ENCODE measurements around the gene CACNA2D2.
A peak's percentile ranks its signal among the peaks of the same experiment; 100 is the strongest.

The CACNA2D2 gene

DNA sequence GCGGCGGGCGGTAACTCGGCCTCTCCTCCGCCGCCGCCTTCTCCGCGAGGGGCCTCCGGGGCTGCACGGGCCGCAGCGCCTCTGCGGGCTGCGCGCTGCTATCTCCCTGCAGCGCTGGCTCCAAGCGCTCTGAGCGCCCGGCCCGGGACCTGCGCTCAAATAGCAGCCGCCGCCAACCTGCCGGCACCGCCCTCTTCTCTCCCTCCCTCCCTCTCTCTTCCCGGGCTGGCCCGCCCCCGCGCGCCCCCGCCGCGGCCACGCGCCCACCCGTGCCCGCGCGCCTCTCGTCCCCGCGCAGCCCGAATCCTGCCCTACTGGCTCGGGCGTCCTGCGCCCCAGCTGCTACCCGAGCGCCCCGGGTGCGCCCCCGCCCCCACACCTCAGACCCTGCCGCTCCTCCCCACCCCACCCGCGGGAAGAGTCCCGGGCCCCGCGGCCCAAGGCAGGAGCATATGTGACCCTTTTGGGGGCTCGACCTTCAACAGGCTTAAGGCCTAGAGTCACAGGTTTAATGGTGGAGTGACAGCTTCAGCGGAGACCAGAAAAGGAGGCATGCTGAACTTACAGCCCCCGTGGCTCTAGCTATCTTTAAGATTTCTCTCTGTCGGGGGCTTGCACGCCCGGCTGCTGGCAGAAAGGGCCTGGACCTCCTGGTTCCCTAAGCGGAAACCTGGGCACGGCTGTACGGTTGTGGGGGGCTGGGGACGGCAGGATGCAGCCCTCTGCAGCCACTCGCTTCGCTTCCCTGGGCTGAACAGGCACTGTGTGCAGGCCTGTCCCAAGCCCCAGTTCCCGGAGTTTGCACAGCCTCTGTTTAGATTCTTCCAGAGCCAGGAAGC, at the start of gene CACNA2D2:
Gene CACNA2D2, minus strand, starts transcription at position 131 of the 839 bp plus-strand sequence. CDS start 211 bp downstream, outside the sequence.
- TF ChIP-seq, protein P1, sequence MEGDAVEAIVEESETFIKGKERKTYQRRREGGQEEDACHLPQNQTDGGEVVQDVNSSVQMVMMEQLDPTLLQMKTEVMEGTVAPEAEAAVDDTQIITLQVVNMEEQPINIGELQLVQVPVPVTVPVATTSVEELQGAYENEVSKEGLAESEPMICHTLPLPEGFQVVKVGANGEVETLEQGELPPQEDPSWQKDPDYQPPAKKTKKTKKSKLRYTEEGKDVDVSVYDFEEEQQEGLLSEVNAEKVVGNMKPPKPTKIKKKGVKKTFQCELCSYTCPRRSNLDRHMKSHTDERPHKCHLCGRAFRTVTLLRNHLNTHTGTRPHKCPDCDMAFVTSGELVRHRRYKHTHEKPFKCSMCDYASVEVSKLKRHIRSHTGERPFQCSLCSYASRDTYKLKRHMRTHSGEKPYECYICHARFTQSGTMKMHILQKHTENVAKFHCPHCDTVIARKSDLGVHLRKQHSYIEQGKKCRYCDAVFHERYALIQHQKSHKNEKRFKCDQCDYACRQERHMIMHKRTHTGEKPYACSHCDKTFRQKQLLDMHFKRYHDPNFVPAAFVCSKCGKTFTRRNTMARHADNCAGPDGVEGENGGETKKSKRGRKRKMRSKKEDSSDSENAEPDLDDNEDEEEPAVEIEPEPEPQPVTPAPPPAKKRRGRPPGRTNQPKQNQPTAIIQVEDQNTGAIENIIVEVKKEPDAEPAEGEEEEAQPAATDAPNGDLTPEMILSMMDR (IDR thresholded peaks at IDR 0.05; ENCODE audit: low read depth, low read length) = no peak
- no peak for DNase-seq (ENCODE audit: low read depth, low spot score)
- no peak within 1 kb of the TSS for H3K4me3 ChIP-seq (ENCODE audit: low read depth, low read length)
- in situ Hi-C loops (cut with HindIII; ENCODE audit: low sequenced_read_pairs) = no loop called here

DNA sequence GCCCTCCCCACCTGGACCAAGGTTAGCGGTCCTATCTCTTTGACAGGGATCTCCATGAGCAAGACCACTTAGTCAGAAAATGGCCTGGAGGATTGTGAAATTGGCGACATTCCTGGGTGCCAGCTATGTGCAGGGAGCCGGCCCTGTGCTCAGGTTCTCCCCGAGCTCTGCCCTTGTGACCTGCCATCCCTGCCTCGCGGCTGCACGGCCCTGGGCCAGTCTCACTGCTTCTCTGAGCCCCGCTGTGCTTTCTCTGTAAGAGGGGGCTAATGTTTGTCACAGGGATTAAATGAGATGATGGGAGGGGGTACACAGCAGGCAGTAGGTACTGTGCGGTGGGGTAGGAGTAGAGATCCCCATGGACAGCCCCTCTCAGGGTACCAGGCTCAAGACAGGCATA, 49.2 kb upstream of the CACNA2D2 start:
- TF ChIP-seq, protein P1 (IDR thresholded peaks at IDR 0.05; ENCODE audit: low read depth, low read length) = no peak
- in situ Hi-C loops (cut with HindIII; ENCODE audit: low sequenced_read_pairs) = no loop called here
- no peak for DNase-seq (ENCODE audit: low read depth, low spot score)

DNA sequence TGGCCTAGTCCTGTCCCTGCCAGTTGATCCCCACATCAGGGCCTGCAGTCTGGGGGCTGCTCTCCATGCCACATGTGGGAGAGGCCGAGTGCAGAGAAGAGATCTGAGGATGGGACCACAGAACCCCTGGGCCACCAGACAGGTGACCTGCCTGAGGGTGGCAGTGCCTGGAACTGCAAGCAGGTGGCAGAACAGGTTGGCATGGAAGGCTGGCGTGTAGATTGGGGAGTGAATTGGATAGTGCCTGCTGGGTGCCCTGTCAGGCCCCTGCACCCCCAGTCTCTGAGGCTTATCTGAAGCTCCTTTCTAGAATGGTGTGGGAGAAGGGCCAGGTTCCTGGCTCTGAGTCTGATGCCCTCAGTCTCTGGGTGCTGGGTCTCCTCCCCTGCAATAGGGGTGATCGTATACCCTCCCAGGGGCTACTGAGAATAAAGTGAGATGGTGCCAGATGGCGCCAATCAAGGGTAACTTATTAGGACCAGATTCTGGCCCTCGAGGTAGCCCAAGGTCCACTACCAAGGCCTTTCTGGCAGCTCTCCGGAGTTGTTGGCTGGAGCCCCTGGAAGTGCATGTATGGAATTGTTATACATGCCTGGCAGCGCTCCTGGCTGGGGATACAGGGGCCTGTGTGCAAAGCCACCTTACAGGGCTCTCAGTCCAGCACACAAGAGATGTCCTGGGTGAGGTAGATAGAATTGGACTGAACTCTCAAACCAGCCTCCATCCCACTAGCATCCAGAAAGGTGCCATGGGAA, 48.4 kb upstream of the CACNA2D2 start:
- TF ChIP-seq, protein P1 (IDR thresholded peaks at IDR 0.05; ENCODE audit: low read depth, low read length) = peak; percentile 3
- in situ Hi-C loops (cut with HindIII; ENCODE audit: low sequenced_read_pairs) = no loop called here
- H3K4me3 ChIP-seq (ENCODE audit: low read depth, low read length) = no peak overlapping the region
- DNase-seq (ENCODE audit: low read depth, low spot score) = no peak

More for the DNA sequence above, 49.2 kb upstream of the CACNA2D2 start:
- no peak overlapping the region for H3K4me3 ChIP-seq (ENCODE audit: low read depth, low read length)

DNA sequence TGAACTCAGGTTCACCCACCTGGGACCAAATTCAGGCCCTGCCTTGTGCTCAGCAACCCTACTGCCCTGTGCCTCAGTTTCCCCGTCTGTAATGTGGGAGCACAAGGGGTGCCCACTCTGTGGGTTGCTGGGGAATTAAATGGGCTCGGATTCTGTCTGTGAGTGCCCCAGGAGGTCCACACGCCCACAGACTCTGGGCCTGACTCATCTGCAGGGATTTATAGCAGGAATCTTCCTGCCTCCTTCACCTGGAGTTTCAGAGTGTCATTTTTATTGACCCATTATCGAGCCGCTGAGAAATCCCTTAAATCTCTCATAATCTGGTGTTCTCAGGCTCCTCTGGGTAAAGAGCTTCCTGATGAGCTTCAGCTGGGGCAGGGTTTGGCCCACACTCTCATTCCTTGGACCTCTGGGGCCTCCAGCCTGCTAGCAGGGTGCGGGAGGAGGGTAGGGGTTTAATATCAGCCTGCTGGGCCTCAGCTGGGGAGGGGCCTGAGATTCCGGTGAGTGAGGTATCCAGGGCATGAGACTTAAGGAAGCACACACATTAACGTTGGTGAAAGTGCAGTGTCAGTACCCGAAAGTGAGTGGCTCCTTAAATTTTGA, 47.7 kb upstream of the CACNA2D2 start:
- in situ Hi-C loops (cut with HindIII; ENCODE audit: low sequenced_read_pairs) = no loop called here
- no peak overlapping the region for H3K4me3 ChIP-seq (ENCODE audit: low read depth, low read length)
- TF ChIP-seq, protein P1 (IDR thresholded peaks at IDR 0.05; ENCODE audit: low read depth, low read length) = no peak
- DNase-seq (ENCODE audit: low read depth, low spot score) = no peak

DNA sequence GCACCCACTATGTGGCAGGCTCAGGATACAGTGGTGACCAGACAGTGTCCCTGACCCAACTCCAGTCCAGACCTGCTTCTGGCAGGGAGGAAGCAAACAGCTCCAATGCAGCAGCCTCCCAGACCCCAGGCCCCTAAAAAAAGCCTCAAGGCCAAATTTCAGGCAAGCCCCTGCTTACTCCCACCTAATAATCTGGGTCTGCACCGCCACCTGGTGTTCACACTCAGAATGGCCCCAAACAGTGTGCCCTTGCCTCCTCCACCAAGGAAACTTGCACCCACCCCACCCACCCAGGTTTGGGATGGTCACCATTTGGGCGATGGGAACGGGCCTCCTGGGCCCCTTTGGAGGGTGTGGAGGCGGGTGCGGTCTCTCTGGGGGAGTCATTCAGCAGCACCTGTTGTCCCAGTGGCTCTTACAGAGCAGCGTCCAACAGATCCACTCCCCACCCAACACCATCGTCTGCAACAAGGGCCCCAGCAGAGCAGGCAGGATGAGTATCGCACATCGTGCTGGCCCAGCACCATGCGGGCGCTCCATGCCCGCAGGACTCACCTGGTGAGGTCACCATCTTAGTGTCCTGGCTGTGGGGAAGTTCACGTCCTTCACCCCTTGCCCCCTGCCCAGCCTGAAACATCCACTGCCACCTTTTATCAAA, 46.8 kb upstream of the CACNA2D2 start:
- no peak overlapping the region for H3K4me3 ChIP-seq (ENCODE audit: low read depth, low read length)
- TF ChIP-seq, protein P1 (IDR thresholded peaks at IDR 0.05; ENCODE audit: low read depth, low read length) = peak; percentile 84
- in situ Hi-C loops (cut with HindIII; ENCODE audit: low sequenced_read_pairs) = no loop called here
- peak; percentile 13 for DNase-seq (ENCODE audit: low read depth, low spot score)

DNA sequence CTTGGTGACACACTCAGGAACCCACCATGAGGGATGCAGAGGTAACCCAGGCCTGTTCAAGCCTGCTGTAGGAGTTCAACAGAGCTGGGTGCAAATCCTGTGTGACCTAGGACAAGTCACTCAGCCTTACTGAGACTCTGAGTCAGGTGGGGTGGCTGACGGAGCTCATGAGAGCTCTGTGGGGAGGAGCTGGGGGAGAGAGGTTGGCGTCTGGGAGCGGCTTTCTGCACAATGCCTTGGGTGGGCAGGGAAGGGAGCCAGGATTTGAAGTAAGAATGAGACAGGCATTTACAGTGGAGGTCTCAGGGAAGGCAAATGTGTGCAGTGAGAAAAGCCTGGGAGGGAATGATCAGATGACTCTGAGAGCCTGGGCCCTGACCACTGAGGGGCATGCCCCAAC, 45.8 kb upstream of the CACNA2D2 start:
- DNase-seq (ENCODE audit: low read depth, low spot score) = no peak
- TF ChIP-seq, protein P1 (IDR thresholded peaks at IDR 0.05; ENCODE audit: low read depth, low read length) = no peak
- no peak overlapping the region for H3K4me3 ChIP-seq (ENCODE audit: low read depth, low read length)
- in situ Hi-C loops (cut with HindIII; ENCODE audit: low sequenced_read_pairs) = no loop called here

All from astrocyte of the spinal cord (primary cell).